NOMO-1 treated with dmso at 0.1 percent for 144 hours (cell line): ENCODE measurements around the gene OTOS.

Experiments
- DNase-seq: peaks from one replicate; lab custom pipeline; 2025; ENCODE audit not compliant: unreplicated experiment; lab: John Stamatoyannopoulos, UW

The OTOS gene

DNA sequence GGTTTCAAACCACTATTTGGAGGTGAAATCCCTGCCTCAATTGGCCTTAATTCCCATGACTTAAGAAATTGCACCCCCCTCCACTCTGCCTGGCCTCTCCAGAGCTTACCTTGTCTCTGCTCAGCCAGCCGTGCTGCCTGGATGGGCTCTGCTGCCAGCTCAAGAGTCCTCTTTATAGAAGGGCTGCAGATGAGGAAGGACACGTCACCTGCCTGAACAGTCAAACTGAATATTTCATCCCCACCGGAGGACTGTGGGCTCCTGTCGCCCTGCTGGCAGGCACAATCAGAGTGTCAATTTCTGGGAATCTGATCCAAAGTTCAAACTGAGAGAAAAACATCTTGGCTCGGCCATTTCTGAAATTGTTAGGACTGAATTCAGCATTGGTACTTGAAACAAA, at the start of gene OTOS:
Gene OTOS, minus strand, starts transcription at position 148 of the 400 bp plus-strand sequence. CDS start 332 bp downstream, outside the sequence.
- no peak for DNase-seq

GRCh38 chr2:240189686-240190085, 49.2 kb upstream of the OTOS start:
- DNase-seq = no peak

DNA sequence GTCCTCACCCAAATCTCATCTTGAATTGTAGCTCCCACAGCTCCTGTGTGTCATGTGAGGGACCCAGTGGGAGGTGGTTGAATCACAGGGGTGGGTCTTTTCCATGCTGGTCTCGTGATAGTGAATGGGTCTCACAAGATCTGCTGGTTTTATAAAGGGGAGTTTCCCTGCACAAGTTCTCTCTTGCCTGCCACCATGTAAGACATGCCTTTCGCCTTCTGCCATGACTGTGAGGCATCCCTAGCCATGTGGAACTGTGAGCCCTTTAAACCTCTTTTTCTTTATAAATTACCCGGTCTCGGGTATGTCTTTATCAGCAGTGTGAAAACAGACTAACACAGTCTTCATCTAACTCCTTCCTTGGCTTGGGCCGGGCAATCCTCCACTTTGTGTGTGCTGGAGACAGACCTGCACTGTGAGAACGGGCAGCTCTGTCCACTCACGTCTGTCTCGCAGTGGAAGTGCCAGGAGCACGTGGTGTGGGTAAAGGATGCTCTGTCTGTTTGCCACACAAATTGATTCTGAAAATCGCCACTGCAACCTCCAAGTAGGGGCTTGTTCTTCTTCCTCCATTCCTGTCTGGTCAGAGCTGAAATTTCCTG, 47.6 kb upstream of the OTOS start:
- no peak for DNase-seq

GRCh38 chr2:240186191-240186725, 45.8 kb upstream of the OTOS start:
- no peak for DNase-seq

- DNase-seq = no peak
Measured at GRCh38 chr2:240184656-240185055, 44.2 kb upstream of the OTOS start.

DNA sequence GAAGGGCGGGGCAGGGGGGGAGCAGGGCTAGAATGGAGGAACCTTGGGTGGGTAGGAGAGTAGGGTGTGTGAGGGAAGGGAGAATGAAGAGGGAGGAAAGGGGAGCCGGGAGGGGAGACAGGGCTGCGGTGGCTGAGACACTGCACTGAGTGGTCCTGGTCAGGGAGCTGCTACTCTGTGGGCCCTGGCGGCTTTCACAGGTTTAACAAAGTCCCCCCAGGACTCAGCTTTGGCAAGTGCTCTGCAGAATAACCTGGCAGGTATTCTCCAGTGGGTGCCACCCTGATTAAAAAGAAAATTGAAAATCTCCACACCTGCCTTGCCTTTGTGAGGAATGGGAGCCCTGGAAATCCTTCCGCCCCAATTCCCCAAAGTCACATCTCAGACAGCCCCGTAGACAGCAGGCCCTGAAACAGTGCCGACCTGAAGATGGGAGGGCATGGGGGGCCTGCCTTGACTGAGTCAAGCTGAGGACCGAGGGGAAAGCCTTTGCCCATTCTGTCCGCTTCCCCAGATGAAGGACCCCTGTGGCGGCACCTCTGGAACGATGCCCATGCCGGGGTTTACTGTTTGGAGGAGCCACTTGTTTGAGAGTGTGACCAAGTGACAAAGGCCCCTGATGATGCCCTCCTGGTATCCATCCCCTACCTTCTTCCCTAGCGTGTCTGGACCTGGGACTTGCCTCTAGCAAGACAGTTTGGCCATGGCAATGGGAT, 43.6 kb upstream of the OTOS start:
- no peak for DNase-seq

- DNase-seq = no peak
Measured at GRCh38 chr2:240183006-240183874, 42.8 kb upstream of the OTOS start.

GRCh38 chr2:240182476-240182875, 42.0 kb upstream of the OTOS start:
- no peak for DNase-seq

GRCh38 chr2:240182001-240182400, 41.5 kb upstream of the OTOS start:
- no peak for DNase-seq

- no peak for DNase-seq
Measured at GRCh38 chr2:240179941-240180666, 39.6 kb upstream of the OTOS start.

GRCh38 chr2:240179186-240179815, 38.8 kb upstream of the OTOS start:
- DNase-seq = no peak

DNA sequence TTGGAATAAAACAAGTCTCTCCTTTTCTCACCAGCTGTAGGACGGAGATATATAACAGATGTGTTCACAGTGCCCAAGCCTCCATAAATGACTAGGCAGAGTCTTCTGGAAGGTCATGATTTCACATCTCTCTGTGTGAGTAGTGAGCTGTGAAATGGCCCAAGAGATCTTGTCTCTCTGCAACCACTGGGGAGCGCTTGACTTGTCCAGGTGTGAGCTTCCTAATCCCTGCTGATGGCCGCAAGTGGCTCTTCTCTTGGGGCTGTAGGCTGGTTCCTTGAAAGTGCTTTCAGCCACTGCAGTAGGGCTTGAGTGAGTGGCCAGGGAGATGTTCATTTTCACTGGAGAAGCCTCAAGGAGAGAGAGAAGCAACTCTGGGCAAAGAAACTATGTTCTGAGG, 38.1 kb upstream of the OTOS start:
- no peak for DNase-seq

DNA sequence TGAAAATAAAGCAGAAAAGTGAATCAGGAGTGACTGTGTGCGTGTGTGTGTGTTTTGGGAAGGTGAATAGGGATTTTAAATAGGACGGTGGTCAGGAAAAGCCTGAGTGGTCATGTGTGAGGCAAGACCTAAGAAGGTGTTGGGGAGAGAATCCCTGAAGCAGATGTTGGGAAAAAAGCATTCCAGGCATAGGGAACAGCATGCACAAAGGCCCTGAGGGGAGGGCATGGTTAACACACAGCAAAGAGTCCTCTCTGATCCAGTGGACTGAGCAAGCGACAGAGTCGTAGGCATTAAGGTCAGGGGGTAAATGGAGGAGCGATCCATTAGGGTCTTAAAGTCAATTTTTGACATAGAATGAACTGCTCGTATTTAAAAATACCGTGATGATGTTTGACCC, 34.0 kb upstream of the OTOS start:
- DNase-seq = no peak

GRCh38 chr2:240172071-240172895, 31.8 kb upstream of the OTOS start:
- no peak for DNase-seq

DNA sequence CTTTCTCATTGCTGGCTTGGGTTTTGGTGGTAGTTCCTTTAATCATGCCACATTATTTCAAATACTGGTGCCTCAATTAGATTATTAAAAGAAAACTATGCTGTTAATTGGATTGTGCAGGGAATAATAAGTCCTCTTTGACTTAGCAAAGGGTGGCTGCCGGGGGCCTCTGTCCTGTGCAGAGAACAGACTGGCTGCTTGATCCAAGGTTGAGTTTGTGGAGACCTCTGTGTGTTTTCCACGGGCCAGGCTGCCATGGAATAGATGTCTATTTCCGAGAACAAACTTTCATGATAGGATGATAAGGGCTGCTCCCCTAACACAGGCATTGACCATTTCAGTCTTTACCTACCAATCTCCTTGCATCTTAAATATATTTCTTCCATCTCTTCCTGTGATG, 30.4 kb upstream of the OTOS start:
- DNase-seq = no peak

GRCh38 chr2:240170354-240170735, 29.9 kb upstream of the OTOS start:
- no peak for DNase-seq

DNA sequence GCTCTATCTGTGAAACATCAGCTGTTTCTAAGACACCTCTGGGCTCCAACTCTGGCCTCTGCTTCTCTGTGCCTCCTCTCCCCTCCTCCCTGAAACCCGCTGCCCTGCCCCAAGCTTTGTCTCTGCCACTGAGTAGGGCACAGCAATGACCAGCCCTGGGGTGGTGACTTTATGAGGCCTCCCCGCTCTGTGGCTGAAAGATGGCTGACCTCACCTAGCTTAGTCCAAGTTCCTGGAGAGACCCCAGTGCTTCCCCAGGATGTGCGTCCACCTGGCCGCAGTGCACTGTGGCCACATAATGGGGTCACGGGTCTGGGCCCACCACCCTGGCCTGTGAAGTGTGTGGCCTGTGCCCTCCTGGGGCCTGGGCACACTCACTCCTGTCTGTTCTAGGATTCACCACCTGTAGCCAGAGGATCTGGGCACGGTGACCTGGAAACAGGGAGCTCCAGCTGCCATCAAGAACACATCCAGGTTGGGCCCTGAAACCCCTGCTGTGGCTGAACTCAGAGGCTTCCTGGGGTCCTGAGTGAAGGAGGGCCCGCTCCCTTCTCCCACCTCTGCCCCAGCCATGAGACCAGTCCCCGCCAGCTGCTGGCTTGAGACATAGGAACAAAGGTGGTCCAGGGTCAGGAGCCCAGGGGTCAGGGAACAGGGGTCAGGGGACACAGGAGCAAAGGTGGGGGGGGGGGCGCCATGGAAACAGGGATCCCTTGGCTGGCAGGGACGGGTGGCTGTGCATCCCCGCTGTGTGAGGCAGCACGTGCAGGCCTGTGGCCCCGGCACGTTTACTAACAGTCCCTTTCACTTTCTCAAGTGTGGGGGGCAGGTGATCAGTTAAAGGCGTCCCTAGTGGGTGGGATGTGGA, 29.3 kb upstream of the OTOS start:
- DNase-seq = no peak

- DNase-seq = no peak
Measured at GRCh38 chr2:240168546-240169361, 28.3 kb upstream of the OTOS start.
